NCI-H146 (cell line): ENCODE results near the gene ATP11C.

Source experiments
- DNase-seq: peaks from one replicate; lab custom pipeline; 2025; lab: John Stamatoyannopoulos, UW

The ATP11C gene

DNA sequence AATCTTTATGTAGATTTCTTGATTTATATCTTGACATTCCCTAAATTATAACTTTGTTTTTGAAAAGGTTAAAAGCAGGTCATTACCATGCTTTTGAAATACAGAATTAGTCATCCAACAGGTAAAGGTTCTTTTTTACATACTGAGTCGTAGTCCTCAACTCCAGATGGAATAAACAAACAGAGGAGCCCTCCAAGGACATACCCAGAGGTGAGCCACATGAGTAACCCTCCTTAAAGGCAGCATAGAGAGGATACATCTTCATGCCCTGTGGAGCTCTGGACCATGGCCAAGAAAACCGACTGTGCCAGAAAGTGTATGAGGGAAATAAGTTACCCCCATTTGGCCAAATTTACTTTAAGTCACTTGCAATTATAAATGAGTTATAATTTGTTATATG, 129.6 kb downstream of the ATP11C start:
- no peak for DNase-seq

DNA sequence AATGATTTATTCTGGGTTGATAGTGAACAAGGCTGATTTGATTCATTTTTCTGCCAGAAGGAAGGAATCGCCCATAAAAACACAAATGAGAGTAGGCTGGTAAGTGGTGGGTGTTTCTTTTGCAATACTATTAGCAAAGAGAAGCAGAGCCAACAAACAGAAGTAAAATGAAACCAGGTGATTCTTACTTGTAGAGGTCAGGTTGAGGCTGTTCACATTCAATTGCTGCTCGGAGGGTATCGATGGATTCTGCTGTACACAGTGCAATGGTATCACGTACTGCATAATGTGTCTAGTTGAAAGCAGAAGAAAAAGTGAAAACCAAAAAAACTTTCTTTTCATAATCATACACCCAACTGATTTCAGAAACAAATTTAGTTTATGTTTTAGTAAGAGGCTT, 130.8 kb downstream of the ATP11C start:
- no peak for DNase-seq

DNA sequence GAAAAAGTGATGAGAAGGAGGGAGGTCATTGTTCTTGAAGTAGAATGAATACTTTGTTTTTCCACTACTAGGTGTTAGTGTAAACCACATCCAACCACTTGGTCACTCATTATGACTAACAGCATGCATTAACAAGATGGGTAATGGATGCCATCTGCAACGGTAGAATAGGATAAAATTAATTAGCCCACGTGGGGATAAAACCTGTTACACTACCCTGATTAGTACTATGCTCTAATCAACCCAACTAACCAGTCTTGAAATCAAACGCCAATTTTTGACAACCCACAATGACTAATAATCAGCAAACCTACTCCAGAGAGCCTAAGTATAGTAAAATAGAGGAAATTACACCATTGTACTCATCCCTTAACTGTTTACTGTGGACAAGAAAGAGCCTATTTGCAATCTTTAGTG, 131.4 kb downstream of the ATP11C start:
- DNase-seq = no peak

DNA sequence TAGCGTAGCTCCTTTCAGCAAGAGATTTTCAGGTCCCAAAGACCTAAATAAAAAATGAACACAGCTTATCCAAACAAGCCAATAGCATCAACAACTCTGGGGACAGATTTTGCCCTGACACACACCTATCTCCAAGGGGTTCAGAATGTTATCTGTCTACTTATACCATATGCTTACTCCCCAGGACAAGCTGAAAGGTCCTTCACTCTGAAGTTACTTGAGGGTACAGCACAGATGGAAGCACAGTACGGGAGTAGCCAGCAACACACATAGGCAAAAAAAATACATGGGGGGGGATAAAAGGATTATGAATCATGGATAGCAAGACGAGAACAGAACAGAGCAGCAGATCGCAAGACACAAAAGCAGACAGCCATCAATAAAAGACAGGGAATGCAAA, 134.2 kb downstream of the ATP11C start:
- no peak for DNase-seq

DNA sequence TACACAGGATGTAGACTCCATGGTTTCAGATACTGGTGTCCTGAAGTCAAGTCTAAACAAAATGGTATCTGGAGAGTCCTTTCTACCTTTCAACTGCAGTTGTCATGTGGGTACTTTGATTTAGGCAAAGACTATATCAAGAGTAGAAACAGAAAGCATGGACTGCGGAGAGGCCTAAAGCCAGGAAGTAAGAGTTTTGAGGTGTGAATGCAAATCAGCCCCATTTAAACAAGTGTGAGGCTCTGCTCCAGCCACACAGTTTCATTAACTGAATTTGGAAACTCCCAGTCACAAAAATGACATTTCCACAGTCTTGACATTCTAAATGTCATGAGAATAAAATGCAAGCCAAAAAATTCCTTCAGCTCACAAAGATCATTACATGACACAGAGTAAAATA, 137.7 kb downstream of the ATP11C start:
- DNase-seq = no peak

DNA sequence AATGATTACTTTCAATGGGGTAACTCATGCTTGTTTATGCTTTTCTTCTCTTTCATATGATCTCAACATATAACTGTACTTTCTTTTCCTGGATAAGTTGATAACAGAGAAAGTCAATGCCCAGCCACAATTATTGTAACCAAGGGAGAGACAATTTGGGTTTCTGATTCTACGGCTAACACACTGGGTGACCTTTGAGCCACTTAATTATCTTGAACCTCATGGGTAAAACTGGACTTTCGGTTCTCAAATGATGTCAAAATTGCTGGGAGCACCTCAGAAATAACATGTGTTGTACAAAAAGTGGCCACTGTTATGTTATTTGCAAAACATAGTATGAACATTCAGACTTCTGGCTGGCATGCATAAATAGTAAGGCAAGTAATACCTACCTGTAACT, 145.3 kb downstream of the ATP11C start:
- no peak for DNase-seq

DNA sequence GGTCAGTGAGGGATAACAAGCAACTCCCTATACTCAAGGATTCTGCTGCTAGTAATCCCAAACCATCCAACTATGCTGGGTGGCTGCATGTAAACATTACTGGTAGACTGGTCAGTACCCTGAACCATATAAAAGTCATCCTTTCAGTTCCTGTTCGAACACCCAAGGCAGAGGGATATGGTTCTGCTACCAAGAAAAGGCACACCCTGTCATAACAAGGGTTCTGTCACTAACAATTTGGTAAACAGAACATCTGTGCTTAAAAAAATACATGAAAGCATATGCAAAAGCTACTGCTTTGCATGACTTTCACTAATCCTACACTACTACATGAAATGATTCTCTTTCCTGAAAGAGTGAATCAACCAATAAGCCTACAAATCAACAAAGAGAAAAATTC, 148.0 kb downstream of the ATP11C start:
- DNase-seq = no peak

DNA sequence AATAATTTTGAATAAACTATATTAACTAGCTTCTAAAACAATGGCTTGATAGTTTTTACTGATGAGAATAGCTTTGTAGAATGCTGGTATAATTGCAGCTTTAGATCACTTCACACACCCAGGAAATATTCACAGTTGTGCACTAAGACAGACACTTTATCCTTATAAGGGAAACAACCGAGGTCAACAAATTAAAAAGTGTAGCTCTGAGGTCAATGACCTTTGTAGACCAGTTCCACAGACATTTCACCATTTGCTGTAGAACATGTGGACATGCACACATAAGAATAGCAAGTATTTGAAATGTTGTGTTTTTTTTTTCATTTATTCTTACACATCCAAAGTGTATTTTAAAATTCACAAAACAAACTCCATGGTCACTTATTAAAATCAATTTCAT, 148.9 kb downstream of the ATP11C start:
- no peak for DNase-seq

DNA sequence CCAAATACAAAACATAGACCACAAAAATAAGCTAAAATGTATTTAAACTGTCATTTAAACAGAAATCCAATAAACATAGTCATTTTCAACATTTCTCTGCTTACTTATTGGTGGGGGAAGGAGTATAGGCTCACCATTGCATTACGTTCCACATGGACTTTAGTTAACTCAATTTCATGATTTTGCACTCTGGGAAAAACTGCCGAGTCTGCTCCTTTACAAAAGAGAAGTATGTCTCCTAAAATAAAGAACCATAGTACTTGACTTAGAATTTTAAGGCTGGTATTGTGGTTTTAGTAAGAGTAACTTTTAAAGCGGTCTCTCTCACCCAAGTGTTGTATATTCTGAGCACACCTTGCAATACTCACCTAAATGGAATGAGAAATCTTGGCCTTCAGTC, 149.8 kb downstream of the ATP11C start:
- DNase-seq = no peak

DNA sequence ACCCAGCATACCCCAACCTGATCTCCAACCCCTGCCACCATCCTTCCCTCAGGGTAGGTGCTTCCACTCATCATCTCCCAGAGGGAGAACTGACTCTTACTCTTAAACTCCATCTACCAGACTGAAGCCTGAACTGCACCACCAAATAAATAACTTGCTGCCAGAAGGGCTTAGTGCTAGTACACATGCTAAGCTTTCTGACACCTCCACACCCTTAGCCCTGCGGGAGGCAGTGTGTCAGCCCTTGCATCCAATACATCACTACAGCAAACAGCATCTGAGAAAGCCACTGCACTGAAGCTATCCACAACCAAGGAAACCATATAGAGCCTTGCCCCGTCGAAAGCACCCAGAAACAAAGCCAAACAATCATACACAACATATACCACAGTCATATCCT, 156.3 kb downstream of the ATP11C start:
- DNase-seq = no peak

DNA sequence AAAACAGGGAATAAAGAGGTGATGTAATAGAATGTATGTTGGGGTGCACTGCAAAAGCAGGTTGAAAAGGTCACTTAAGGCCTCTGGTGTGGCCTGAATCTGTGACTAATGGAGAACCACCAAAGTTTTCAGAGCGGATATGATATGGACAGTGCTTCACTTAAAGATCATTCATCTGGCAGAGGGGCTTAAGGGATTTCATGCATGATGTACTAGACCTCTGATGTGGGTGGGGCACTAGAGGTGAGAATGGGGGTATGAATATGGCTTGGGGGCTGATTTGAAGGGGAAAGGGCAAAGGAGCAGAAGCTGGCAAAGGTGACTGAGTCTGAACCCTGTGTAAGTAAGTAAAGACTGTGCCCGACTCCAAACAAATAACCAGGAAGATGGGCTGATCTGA, 162.5 kb downstream of the ATP11C start:
- no peak for DNase-seq

DNA sequence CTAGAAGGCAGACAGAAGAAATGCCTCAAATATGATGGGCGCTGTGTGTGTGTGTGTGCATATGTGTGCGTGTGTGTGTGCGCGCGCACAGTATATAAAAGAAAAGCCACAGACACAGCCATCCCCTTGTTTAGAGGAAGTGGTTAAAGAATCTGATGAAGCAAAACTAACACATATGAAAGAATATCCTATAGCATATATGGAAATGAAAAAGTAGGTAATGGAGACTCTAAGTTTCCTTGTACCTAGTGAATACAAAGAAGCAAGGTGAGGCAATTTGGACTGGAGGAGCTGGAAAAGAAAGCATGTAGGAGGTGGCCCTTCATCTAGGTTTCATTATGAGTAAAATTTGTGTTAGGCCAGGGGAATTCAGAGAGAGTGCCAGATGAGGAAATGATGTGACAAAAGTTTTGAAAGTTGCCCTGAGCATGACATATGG, 166.3 kb downstream of the ATP11C start:
- DNase-seq = no peak

DNA sequence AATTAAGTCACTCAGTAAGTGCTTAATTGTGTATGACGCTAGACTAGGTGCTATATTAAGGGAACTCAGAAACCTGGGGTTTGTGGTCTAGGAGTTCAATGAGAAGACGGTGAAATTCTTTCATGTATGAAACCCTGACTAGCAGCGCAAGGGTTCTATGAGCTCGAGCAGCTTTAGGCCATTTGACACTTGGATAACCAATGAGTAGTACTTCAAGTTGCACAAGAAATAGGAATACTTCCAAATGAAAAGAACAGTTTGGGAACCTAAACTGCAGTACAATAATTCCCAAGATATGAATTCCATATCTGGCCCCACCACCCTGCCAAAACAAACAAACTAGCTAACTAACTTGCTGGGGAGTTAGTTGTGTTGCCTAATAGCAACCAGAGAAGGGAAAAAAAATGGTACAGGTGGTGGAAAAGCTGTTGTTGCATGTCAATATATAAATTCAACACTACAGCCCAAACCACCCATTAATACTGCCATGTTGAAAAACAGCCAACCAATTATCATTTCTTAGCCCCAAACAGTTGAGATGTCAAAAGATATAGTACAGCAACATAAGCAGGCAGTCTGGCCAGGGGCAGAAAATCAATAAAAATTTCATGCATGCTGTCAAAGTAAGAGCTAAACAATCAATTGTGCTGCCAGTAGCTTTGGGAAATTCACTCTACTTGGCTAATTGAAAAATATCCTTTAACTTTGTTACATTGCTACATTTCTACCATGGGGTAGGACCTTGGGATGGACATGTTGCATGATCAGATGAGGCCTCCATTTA, 170.3 kb downstream of the ATP11C start:
- no peak for DNase-seq

DNA sequence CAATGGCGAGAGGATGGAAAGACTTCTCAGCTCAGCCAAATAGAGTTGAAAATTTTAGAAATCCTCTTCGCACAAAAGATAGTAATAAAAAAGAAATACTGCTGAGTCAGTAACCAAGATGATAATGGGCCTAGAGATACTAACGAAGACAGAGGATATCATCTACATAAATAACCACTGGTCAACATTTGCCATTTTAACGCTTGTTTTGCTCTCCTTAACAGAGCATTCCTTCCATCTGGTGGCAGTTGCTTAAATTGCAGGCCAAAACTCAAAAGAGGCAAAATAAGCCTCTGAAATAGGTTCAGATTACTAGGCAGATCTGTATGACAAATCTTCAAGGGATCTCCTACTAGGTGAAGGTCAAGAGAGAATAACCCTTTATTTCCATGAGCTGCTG, 173.2 kb downstream of the ATP11C start:
- DNase-seq = no peak

DNA sequence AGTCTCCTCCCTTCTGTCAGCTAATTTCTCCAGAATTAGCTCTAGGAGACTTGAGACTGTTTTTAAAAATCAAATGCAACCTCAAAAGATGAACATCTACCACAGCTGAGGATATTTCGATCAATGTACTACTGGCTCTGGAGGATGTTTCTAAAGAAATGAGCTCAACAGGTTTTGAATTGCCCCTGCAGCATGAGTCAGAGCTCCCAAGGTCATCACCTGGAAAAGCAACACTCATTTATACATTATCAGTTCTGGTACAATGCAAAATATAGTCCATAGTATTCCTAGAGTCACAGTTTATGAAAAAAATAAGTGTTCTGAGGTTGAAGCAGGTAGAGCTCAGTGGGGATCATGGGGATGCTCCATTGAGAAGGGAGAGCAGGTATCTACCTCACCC, 174.0 kb downstream of the ATP11C start:
- DNase-seq = no peak

DNA sequence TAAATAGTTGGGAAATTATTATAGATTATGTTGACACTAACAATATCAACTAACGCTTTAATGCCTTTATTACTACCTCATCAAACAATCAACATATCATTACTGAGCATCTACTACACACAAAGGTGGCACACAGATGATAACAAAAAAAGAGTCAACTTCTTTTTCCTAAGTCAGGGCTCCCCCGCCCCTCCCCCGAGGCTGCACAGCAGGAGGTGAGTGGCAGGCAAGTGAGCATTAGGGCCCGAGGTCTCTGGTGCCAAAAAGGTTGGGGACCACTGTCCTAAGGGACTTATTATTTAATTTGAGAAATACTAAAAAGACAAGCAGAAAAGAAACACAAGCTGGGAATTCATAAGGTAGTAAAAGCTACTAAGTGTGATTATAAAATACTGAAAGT, 174.6 kb downstream of the ATP11C start:
- no peak for DNase-seq

DNA sequence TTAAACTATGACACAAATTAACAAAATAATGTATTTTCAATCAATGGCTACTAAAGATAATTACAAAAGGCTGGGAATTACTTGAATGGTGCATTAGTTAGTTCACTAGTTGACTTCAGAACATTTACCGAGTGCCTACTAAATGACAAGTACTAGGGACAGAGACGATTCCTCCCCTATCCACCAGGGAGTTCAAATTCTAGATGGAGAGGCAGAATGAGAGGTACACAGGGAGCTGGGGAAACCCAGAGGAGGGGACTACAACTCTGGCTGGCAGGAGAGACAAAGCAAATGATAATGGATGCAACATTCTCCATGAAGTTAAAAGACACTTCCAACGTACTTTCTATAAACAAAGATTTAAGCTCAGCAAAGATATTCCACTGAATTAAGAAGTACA, 181.8 kb downstream of the ATP11C start:
- DNase-seq = no peak

DNA sequence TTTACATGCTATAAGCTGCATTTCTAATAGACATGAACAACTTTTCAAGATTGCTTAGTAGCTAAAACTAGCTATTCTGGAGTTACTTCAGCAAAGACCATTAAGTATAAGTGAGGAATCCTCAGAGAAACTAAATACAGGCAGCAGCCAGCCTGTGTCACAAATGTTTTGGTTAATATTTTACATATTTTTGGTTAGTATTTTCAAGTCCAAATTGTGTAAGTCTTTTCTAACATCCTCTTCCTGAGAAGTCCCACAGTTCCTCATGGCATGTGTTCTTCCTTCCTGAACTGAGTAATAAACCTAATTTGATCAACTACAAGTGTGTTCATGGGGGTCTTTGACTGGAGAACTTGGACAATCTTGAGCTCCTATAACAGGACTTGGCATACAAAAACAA, 182.5 kb downstream of the ATP11C start:
- DNase-seq = no peak

DNA sequence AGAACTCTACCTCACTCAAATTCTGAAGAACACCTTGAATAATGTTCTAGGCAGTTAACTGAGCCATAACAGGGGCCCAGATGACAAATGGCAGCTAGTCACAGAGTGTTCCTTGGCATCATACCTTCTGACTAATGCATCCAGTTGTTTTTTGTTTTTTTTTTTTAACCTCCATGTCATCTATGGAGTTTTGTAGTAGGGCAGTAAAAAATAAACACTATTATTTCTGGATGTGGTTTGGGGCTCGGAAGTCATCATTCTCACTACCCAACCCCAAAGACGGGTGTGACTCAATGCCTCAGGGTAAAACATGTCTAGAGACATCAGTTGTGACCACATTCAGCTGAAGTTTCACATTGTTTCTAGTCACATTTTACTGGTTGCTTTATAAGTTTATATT, 193.7 kb downstream of the ATP11C start:
- DNase-seq = no peak

DNA sequence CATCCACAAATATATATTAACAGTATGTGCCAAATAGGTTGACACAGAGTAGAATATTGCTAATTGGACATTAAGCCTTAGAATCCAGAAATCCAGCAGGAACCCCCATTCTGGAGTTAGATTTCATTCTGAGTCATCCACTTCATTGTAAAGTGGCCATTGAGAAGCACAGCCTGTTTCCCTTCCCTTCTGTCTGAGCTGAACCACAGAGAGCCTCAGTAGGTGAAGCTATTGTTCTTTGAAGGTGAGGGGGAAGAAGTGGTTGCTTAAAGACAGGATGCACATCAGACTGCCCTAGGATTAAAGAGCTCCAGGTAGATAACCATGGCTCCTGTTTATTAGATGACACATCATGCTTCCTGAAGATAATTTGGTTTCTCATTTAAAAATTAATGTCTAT, 194.3 kb downstream of the ATP11C start:
- DNase-seq = no peak

DNA sequence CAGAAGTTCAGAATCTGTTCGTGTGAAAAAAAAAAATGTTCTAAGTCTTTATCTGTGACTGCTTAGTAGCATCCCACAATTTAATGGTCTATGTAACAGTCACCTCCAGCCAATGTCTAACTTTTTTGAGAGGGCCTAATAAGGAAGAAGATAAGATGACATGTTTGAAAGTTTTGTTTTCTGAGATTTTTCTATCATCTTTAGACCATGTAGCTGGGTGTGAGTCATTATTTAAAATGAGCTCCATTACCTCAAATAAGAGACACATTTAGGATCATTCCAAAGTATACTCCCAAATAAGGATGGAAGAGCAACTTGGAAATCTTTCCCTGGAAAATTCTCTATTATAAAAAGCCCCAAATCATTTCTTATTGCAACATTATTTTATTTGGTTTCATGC, 196.7 kb downstream of the ATP11C start:
- no peak for DNase-seq

DNA sequence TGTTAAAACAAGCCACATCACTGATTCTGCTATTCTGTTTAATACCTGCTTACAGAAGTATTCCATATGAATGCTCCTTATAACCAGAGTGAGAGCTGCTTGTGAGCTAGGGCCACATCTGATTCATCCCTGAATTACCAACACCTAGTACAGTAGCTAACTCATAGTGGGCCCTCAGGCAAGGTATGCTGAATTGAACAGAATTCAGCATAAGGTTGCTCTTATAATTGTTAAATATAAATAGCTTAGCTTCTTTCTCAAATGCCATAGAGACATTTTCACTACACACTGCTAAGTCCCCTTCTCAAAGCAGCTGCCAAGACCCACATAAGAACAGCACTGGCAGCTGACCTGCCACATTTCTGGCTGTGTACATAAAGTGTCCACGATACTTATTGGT, 197.9 kb downstream of the ATP11C start:
- DNase-seq = no peak

DNA sequence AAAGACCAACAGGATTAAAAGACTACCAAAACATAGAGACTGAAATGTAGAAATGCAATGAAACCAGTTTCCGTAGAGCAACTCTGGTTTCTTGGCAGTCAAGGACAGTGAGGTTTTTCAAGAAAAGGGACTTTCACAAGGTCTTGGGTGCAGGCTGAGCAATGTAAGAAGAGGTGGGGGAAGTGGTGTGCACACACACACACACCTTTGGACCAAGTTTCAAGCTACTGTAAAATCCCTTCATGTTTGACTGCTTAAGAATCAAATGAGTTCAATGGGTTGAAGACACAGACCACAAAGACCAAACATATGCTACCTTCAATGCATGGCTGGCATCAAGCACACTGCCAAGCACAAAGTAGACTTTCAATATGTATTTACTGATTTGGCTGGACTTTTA, 207.1 kb downstream of the ATP11C start:
- DNase-seq = no peak

DNA sequence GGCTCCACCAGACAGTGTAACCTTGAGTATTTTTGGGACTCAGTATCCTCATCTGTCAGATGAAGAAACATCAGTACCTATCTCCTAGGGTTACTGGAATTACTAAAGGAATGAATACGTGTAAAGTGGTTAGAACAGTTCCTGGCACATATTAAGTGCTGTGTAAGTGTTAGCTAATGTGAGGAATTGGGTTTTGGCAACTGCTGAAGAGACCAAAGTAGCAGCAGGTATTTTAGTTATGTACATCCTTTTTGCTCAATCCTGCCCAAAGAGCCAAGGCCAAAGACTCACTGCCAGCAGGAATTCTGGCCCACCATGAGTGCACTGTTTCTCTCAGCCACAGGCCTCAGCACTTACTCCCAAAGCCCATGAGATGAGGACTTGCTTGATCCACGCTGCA, 208.2 kb downstream of the ATP11C start:
- DNase-seq = no peak

DNA sequence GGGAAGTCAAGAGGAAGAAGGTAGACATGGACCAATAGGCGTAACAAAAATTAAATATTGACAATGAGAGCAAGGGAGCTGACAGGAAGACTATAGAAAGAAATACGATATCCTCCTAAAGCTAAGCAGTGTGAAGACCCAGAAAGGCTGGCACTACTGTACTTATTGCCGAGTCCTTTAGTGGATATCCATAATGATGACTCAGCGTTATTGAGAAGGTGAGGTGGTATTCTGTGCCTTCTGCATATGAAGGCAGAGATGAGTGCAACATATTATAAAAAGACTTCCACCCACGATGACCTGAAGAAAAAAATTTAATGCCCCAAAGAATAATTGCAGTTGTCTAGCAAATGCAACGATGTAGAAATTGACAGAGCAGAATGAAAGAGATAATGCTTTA, 211.9 kb downstream of the ATP11C start:
- no peak for DNase-seq
